GM23248 (cell line): Measurements from ENCODE around the gene PLPP7. TPM values are rescaled to one million over a fixed set of nuclear protein-coding genes. Genes with fewer than 3 reads are reported as not detected.

ENCODE experiments used
- DNase-seq: peaks from one replicate; pipeline ENCODE4 v3.0.0-alpha.2; 2015
- H2AFZ ChIP-seq: fragments of 200-600 bp; sonication (generic); 2 replicates; pipeline ENCODE4 v1.6.1; 2016; ENCODE audit warnings: antibody characterized with exemption
- H3F3A ChIP-seq: fragments of 200-600 bp; sonication (generic); 2 replicates; pipeline ENCODE4 v1.6.1; 2016; ENCODE audit warnings: mild to moderate bottlenecking, antibody characterized with exemption, mixed run types; ENCODE audit not compliant: insufficient read depth
- H3K27ac ChIP-seq: fragments of 200-600 bp; sonication (generic); 2 replicates; pipeline ENCODE4 v1.5.1; 2016; ENCODE audit warnings: mild to moderate bottlenecking
- H3K27me3 ChIP-seq: fragments of 200-600 bp; sonication (generic); replicated peaks from 2 replicates; pipeline ENCODE4 v1.6.1; 2016; ENCODE audit warnings: mild to moderate bottlenecking; ENCODE audit not compliant: insufficient read depth
- H3K36me3 ChIP-seq: fragments of 200-600 bp; sonication (generic); 2 replicates; pipeline ENCODE4 v1.6.1; 2016; ENCODE audit warnings: low read depth, mild to moderate bottlenecking
- H3K4me1 ChIP-seq: fragments of 200-600 bp; sonication (generic); 2 replicates; pipeline ENCODE4 v1.6.1; 2016; ENCODE audit warnings: mild to moderate bottlenecking; ENCODE audit not compliant: insufficient read depth
- H3K4me2 ChIP-seq: fragments of 200-600 bp; sonication (generic); one replicate; pipeline ENCODE4 v1.6.1; 2016; ENCODE audit warnings: mild to moderate bottlenecking; ENCODE audit not compliant: unreplicated experiment
- H3K4me3 ChIP-seq: fragments of 200-600 bp; sonication (generic); 2 replicates; pipeline ENCODE4 v1.5.1; 2016; ENCODE audit warnings: mild to moderate bottlenecking
- H3K79me2 ChIP-seq: fragments of 200-600 bp; sonication (generic); 2 replicates; pipeline ENCODE4 v1.6.1; 2016; ENCODE audit warnings: mild to moderate bottlenecking; ENCODE audit not compliant: insufficient read depth
- H3K9ac ChIP-seq: fragments of 200-600 bp; sonication (generic); 2 replicates; pipeline ENCODE4 v1.6.1; 2016; ENCODE audit warnings: mild to moderate bottlenecking
- H3K9me2 ChIP-seq: fragments of 200-600 bp; sonication (generic); 2 replicates; pipeline ENCODE4 v1.6.1; 2016; ENCODE audit warnings: mixed run types, mild to moderate bottlenecking, moderate library complexity; ENCODE audit not compliant: insufficient read depth
- H3K9me3 ChIP-seq: fragments of 200-600 bp; sonication (generic); one replicate; pipeline ENCODE4 v1.6.1; 2017; ENCODE audit warnings: low read depth
- H4K20me1 ChIP-seq: fragments of 200-600 bp; sonication (generic); 2 replicates; pipeline ENCODE4 v1.6.0; 2016; ENCODE audit not compliant: insufficient read depth
- EZH2 ChIP-seq: fragments of 200-600 bp; sonication (generic); IDR thresholded peaks from 2 replicates; pipeline ENCODE4 v1.6.1; 2018; ENCODE audit warnings: antibody characterized with exemption, mild to moderate bottlenecking; ENCODE audit not compliant: insufficient read depth, poor library complexity, severe bottlenecking
- EZH2phosphoT487 ChIP-seq: fragments of 200-600 bp; sonication (generic); IDR thresholded peaks from 2 replicates; pipeline ENCODE4 v1.6.1; 2018; ENCODE audit warnings: antibody characterized with exemption, moderate library complexity, mild to moderate bottlenecking, low read depth; ENCODE audit not compliant: insufficient read depth
- WGBS, 2 experiments: methylation state at CpG; one replicate each; pipeline ENCODE4 v1.1.6; 2015 to 2017; ENCODE audit warnings: low lambda C conversion rate in 2 of 2, low coverage in 1 of 2; ENCODE audit errors: missing lambda C conversion rate in 2 of 2; 5-methylcytosine and 5-hydroxymethylcytosine counted together
- in situ Hi-C: fragments of 300-500 bp; cut with MboI; formaldehyde crosslinking; loops from 2 replicates; pipeline ENCODE4 v1.15.0; 2020
- polyA plus RNA-seq: library from polyadenylated mRNA; unstranded; fragments of >200 nt; fragmentation: Nextera tagmentation; extraction: Ambion mirVana; gene quantifications from 2 replicates; pipeline ENCODE4 v1.2.1, GENCODE V29; 2016
- total RNA-seq: library from RNA; depleted of rRNA; stranded (reverse); fragments of >200 nt; shearing (Covaris generic); gene quantifications from 2 replicates; pipeline ENCODE4 v1.2.3, GENCODE V29; 2014

PLPP7 gene
- total and polyA plus RNA-seq, 2 experiments from 2014 or later, result 0.32 to 0.65 TPM

DNA sequence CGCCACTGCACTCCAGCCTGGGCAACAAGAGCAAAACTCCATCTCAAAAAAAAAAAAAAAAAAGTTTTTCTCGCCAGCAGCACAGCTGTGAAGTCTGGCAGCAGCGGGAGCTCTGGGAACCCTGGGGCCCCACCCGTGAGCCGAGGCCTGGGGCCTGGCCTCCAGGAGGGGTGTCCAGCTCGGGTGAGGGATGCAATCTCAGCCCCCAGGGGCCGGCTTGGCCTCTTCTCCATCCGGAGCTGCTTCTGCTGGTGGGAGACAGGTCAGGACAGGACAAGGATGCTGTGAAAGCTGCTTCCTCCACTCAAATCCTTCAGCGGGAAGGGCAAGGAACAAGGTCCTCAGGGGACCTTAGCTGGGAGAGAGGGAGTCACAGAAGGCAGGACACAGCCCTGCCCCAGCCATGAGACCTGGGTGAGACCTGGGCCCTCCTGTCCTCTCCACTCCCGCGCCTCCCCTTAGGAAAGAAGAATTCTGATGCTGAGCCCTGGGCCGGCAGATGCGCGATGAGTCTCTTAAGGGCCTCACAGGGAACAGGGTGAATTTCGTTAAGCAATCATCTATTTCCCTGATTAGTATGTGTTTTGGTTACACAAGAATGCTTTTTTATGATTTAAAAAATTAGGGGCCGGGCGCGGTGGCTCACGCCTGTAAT, 30.6 kb downstream of the PLPP7 start:
- no peak overlapping the region for H2AFZ ChIP-seq
- no peak for TF ChIP-seq EZH2
- no peak for TF ChIP-seq EZH2phosphoT487
- WGBS, 2 experiments, result 52 to 54% methylated on average over 19 of the region's 19 CpGs
- H3K9me3 ChIP-seq, result no peaks in the 10 kb centered on the region
- no peaks in the 10 kb centered on the region for H3K9me2 ChIP-seq
- H3K4me2 ChIP-seq, result no peak overlapping the region
- H3K79me2 ChIP-seq, result no peaks in the 10 kb centered on the region
- H3K27me3 ChIP-seq, result no peaks in the 10 kb centered on the region; the same call in 1 of the 2 replicates
- no peaks in the 10 kb centered on the region for H3F3A ChIP-seq
- H3K27ac ChIP-seq, result no peak overlapping the region
- DNase-seq, result no peak
- H3K9ac ChIP-seq, result no peak overlapping the region
- in situ Hi-C loops, result no loop called here
- no peaks in the 10 kb centered on the region for H4K20me1 ChIP-seq
- H3K4me3 ChIP-seq, result no peak overlapping the region
- no peaks in the 10 kb centered on the region for H3K36me3 ChIP-seq
- no peaks in the 10 kb centered on the region for H3K4me1 ChIP-seq

DNA sequence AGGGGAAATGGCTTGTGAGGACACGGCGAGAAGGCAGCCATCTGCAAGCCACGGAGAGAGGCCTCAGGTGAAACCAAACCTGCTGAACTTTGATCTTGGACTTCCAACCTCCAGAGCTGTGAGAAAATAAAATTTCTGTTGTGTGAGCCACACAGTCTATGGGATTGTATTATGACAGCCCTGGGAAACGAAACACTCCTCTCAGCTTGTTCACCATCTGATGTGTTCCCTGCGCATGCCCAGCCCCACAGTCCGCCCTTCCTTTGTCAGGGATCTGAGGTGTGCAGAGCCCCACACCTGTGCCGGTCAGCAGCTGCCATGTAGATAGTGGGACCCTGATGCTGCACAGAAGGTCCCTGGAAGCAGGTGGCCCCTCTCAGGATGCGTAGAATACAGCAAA, 34.1 kb downstream of the PLPP7 start:
- no peaks in the 10 kb centered on the region for H4K20me1 ChIP-seq
- DNase-seq, result no peak
- H3K9me3 ChIP-seq, result no peaks in the 10 kb centered on the region
- no peak overlapping the region for H3K4me3 ChIP-seq
- WGBS, 2 experiments, result 78 to 80% methylated on average over 8 of the region's 8 CpGs
- no peaks in the 10 kb centered on the region for H3F3A ChIP-seq
- H3K36me3 ChIP-seq, result no peaks in the 10 kb centered on the region
- no peak overlapping the region for H2AFZ ChIP-seq
- TF ChIP-seq EZH2phosphoT487, result no peak
- no peak for TF ChIP-seq EZH2
- no peaks in the 10 kb centered on the region; the same call in 1 of the 2 replicates for H3K27me3 ChIP-seq
- in situ Hi-C loops, result no loop called here
- no peak overlapping the region for H3K9ac ChIP-seq
- no peaks in the 10 kb centered on the region for H3K79me2 ChIP-seq
- no peak overlapping the region for H3K4me2 ChIP-seq
- no peak overlapping the region for H3K27ac ChIP-seq
- peaks cover 10% of the 10 kb centered on the region; the same call in 1 of the 2 replicates for H3K4me1 ChIP-seq
- no peaks in the 10 kb centered on the region for H3K9me2 ChIP-seq

DNA sequence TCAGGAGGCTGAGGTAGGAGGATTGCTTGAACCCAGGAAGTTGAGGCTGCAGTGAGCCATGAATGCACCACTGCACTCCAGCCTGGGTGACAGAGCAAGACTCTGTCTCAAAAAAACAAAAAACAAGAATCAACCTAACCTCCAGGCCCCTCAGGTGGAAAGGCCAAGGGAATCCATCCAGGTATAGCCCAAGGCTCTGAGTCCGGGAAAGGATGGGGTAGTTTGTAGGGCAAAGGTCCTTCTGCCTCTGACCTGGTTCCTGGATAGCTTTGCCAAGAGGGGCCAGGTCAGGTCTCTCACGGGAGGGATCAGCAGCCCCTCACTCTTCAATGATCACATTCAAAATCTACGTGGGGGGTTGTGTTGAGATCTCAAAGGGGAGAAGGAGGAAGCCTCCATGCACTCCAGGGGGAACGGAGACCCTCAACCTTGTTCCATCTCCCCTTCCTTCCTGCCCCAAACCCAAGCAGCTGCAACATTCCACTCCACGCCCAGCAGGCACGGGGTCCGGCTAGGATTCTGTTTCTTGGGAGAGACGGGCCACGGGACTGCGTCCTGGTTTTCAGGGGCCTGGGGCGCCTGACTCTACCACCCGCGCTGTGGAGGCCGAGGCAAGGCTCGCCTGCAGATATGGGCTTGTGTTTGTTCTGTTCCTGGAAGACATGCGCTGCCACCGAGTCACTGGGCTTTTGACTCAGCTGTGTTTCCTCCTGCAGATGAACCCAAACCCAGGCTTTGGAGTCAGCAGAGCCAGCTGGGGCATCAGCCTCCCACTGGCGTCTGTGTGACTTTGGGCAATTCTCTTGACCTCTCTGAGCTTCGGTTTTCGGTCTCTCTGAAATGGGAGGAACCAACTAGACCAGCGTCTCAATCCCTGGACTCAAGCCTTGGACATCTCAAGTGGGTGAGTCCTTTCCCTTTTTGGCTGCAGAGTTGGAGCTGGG, 35.5 kb downstream of the PLPP7 start:
- in situ Hi-C loops, result loop anchor here (5.0 kb wide), 1 partner anchor 148 kb away; no protein-coding TSS in a partner anchor
- 83% methylated on average over 21 of the region's 21 CpGs for whole genome bisulfite sequencing, 2 experiments

DNA sequence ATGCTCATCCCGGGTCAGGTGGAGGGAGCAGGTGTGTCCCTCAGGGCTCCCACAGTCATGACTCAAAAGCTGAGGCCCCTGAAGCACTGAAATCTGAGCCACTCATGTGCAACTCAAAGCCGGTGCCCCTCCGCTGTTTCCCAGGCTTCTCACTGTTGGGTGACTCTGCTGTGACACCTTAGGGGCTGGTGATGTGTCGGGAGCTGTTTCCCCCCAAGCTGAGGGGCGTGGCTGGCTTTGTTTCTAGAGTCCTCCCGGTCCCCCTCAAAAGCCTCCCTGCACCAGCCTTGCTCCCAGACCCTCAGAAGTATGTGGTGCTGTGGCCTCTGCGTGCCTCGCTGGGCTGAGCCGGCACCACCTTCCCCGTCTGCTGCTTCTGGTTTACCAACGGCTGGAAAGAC, 39.7 kb downstream of the PLPP7 start:
- 50 to 62% methylated on average over 11 of the region's 11 CpGs for whole genome bisulfite sequencing, 2 experiments
- Histone ChIP-seq H3K27ac (no peak overlapping the region), H4K20me1 (no peaks in the 10 kb centered on the region), H3K9ac (no peak overlapping the region), H3K27me3 (no peaks in the 10 kb centered on the region), H3F3A (no peaks in the 10 kb centered on the region), H2AFZ (no peak overlapping the region), H3K4me1 (peaks cover 10% of the 10 kb centered on the region; the same call in 1 of the 2 replicates), H3K9me3 (no peaks in the 10 kb centered on the region), H3K4me3 (no peak overlapping the region), H3K36me3 (no peaks in the 10 kb centered on the region), H3K9me2 (no peaks in the 10 kb centered on the region), H3K4me2 (no peak overlapping the region), H3K79me2 (no peaks in the 10 kb centered on the region)
- no peak for TF ChIP-seq EZH2phosphoT487
- in situ Hi-C loops, result loop anchor here (5.0 kb wide), 1 partner anchor 152 kb away; no protein-coding TSS in a partner anchor
- DNase-seq, result no peak

More for the DNA sequence above, 35.5 kb downstream of the PLPP7 start:
- H3K36me3 ChIP-seq, result no peaks in the 10 kb centered on the region
- no peaks in the 10 kb centered on the region for H3K9me3 ChIP-seq
- H2AFZ ChIP-seq, result no peak overlapping the region
- H3K4me3 ChIP-seq, result no peak overlapping the region
- no peak overlapping the region for H3K9ac ChIP-seq
- H3K27ac ChIP-seq, result no peak overlapping the region
- no peaks in the 10 kb centered on the region for H3K9me2 ChIP-seq
- no peaks in the 10 kb centered on the region for H3F3A ChIP-seq
- TF ChIP-seq EZH2phosphoT487 (no peak), EZH2 (no peak)
- DNase-seq, result no peak
- H3K4me2 ChIP-seq, result no peak overlapping the region
- no peaks in the 10 kb centered on the region for H4K20me1 ChIP-seq
- H3K79me2 ChIP-seq, result no peaks in the 10 kb centered on the region
- H3K4me1 ChIP-seq, result peaks cover 10% of the 10 kb centered on the region; the same call in 1 of the 2 replicates
- H3K27me3 ChIP-seq, result no peaks in the 10 kb centered on the region
